ENCODE data around the gene OTOF. TPM values are rescaled to one million over a fixed set of nuclear protein-coding genes. Genes with fewer than 3 reads are reported as not detected.

OTOF gene
- total RNA-seq, 1 experiment from 2014 or later: 0.26 TPM

DNA sequence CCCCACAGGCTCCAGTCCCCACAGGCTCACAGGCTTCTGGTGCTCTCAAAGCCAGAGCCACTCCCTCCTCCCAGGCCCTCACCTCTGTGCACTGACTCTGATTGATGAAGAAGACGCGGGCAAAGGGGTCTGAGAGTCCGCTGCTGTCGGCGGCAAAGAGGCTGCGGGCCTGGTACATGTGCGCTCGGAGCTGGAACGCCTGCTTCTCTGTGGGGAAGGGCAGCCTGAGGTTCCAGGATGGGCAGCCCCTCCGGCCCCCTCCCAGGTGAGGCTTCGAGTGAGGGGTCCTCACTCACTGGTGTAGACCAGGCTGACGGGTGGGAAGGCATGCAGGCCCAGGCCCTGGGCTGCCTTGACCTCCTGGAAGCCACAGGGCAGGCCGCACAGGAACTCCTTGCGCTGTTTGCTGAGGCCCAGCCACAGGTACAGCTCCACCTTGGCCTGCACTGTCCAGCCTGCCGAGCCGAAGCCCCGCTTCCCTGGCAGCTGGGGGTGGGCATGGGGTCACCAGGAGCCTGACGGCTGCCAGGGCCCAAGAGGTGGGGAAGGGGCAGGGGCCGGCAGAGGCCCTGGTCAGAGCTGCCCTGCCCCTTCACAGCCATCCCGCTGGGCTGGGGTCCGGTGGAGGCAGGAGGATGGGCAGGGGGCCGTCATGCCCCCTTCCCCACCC is 2.0 kb downstream of the OTOF start:
- H3K36me3 Mint-ChIP-seq: no peaks in the 10 kb centered on the region
- H3K4me1 Mint-ChIP-seq: peaks cover 4% of the 10 kb centered on the region
- H3K9me3 Mint-ChIP-seq: peaks cover 6% of the 10 kb centered on the region; the same call in 1 of the 2 replicates
- ChIA-PET POLR2A (no interaction called here), CTCF (interaction anchor here (1.2 to 2.2 kb wide), 4 partner anchors 14 to 102 kb away, joined by 4 to 8 read pairs (median 7); no protein-coding TSS in a partner anchor)
- no peak for TF ChIP-seq ZNF219 (CRISPR knock-in tag; IDR thresholded peaks at IDR 0.05; ENCODE audit: borderline replicate concordance)
- TF ChIP-seq KAT7 (CRISPR knock-in tag; IDR thresholded peaks at IDR 0.05; ENCODE audit: borderline replicate concordance): no peak
- TF ChIP-seq TCF7 (CRISPR knock-in tag; IDR thresholded peaks at IDR 0.05; ENCODE audit: low read depth): no peak
- no peak for TF ChIP-seq ZNF423 (CRISPR knock-in tag; IDR thresholded peaks at IDR 0.05)
- TF ChIP-seq, protein P1, sequence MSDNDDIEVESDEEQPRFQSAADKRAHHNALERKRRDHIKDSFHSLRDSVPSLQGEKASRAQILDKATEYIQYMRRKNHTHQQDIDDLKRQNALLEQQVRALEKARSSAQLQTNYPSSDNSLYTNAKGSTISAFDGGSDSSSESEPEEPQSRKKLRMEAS (CRISPR knock-in tag; IDR thresholded peaks at IDR 0.05): no peak
- no peak for TF ChIP-seq HMGA2 (CRISPR knock-in tag; IDR thresholded peaks at IDR 0.05)
- TF ChIP-seq, protein P2, sequence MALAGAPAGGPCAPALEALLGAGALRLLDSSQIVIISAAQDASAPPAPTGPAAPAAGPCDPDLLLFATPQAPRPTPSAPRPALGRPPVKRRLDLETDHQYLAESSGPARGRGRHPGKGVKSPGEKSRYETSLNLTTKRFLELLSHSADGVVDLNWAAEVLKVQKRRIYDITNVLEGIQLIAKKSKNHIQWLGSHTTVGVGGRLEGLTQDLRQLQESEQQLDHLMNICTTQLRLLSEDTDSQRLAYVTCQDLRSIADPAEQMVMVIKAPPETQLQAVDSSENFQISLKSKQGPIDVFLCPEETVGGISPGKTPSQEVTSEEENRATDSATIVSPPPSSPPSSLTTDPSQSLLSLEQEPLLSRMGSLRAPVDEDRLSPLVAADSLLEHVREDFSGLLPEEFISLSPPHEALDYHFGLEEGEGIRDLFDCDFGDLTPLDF (CRISPR knock-in tag; IDR thresholded peaks at IDR 0.05): no peak
- TF ChIP-seq PRRX2 (CRISPR knock-in tag; IDR thresholded peaks at IDR 0.05): no peak
- no peak for TF ChIP-seq IRF2 (CRISPR knock-in tag; IDR thresholded peaks at IDR 0.05; ENCODE audit: borderline replicate concordance, low read depth)
- TF ChIP-seq RORB (CRISPR knock-in tag; IDR thresholded peaks at IDR 0.05): no peak
- TF ChIP-seq GRHL2 (CRISPR knock-in tag; IDR thresholded peaks at IDR 0.05; ENCODE audit: insufficient replicate concordance, severe bottlenecking): no peak
- TF ChIP-seq SP1 (CRISPR knock-in tag; conservative IDR thresholded peaks at IDR 0.05): no peak
- TF ChIP-seq, protein P3, sequence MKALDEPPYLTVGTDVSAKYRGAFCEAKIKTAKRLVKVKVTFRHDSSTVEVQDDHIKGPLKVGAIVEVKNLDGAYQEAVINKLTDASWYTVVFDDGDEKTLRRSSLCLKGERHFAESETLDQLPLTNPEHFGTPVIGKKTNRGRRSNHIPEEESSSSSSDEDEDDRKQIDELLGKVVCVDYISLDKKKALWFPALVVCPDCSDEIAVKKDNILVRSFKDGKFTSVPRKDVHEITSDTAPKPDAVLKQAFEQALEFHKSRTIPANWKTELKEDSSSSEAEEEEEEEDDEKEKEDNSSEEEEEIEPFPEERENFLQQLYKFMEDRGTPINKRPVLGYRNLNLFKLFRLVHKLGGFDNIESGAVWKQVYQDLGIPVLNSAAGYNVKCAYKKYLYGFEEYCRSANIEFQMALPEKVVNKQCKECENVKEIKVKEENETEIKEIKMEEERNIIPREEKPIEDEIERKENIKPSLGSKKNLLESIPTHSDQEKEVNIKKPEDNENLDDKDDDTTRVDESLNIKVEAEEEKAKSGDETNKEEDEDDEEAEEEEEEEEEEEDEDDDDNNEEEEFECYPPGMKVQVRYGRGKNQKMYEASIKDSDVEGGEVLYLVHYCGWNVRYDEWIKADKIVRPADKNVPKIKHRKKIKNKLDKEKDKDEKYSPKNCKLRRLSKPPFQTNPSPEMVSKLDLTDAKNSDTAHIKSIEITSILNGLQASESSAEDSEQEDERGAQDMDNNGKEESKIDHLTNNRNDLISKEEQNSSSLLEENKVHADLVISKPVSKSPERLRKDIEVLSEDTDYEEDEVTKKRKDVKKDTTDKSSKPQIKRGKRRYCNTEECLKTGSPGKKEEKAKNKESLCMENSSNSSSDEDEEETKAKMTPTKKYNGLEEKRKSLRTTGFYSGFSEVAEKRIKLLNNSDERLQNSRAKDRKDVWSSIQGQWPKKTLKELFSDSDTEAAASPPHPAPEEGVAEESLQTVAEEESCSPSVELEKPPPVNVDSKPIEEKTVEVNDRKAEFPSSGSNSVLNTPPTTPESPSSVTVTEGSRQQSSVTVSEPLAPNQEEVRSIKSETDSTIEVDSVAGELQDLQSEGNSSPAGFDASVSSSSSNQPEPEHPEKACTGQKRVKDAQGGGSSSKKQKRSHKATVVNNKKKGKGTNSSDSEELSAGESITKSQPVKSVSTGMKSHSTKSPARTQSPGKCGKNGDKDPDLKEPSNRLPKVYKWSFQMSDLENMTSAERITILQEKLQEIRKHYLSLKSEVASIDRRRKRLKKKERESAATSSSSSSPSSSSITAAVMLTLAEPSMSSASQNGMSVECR (CRISPR knock-in tag; IDR thresholded peaks at IDR 0.05; ENCODE audit: borderline replicate concordance): no peak
- no peak for TF ChIP-seq CREB1 (CRISPR knock-in tag; IDR thresholded peaks at IDR 0.05)
- H3K4me3 Mint-ChIP-seq: no peak overlapping the region
- no peak overlapping the region for H3K27ac Mint-ChIP-seq
- H3K27me3 Mint-ChIP-seq (ENCODE audit: low read depth): no peaks in the 10 kb centered on the region
- no peak for ATAC-seq
- DNase-seq (ENCODE audit: low spot score): no peak

DNA sequence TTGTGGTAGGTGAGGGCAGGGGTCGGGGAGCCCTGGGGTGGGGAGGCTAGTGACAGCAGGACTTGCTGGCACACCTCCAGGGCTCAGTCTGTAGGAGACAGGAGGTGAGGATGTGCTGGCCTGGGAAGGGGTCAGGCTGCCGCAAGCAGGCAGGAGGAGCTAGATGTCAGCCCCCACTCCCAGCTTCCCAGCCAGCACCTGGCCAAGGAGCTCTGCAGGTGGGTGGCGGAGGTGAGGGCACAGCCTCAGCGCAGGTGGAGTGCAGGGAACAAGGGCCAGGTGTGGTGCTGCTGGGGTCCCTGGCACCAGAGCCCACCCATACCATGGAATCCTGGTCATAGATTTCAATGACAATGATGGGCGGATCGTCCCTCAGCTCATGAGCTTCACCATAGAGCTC is 2.9 kb downstream of the OTOF start:
- CTCF ChIA-PET: interaction anchor here (0.8 to 2.2 kb wide), 8 partner anchors 9 to 161 kb away, joined by 3 to 8 read pairs (median 4); no protein-coding TSS in a partner anchor
- Mint-ChIP-seq H3K27me3 (ENCODE audit: low read depth) (no peaks in the 10 kb centered on the region), H3K4me1 (peaks cover 4% of the 10 kb centered on the region), H3K27ac (no peak overlapping the region), H3K36me3 (no peaks in the 10 kb centered on the region), H3K9me3 (peaks cover 6% of the 10 kb centered on the region; the same call in 1 of the 2 replicates), H3K4me3 (no peak overlapping the region)
- DNase-seq (ENCODE audit: low spot score) (no peak), ATAC-seq (no peak)
- POLR2A ChIA-PET: interaction anchor here (0.5 kb wide), 1 partner anchor 97 kb away, joined by 3 read pairs; no protein-coding TSS in a partner anchor
- TF ChIP-seq ESRRA (CRISPR knock-in tag; IDR thresholded peaks at IDR 0.05; ENCODE audit: borderline replicate concordance) (no peak), ZNF423 (CRISPR knock-in tag; IDR thresholded peaks at IDR 0.05) (no peak), TEAD1 (CRISPR knock-in tag; IDR thresholded peaks at IDR 0.05) (no peak), JUN (CRISPR knock-in tag; IDR thresholded peaks at IDR 0.05) (no peak), ZNF138 (CRISPR knock-in tag; conservative IDR thresholded peaks at IDR 0.05) (no peak), TP53 (CRISPR knock-in tag; IDR thresholded peaks at IDR 0.05) (no peak)
